PC-9 (cell line): ENCODE measurements around the gene MTR. TPM values are rescaled to one million over a fixed set of nuclear protein-coding genes. Genes with fewer than 3 reads are reported as not detected.
A peak's percentile ranks its signal among the peaks of the same experiment; 100 is the strongest.

Experiments
- BruUV-seq: library from RNA; stranded (reverse); fragments of 400-500 nt; replicated peaks from 2 replicates; lab custom pipeline; 2021; lab: Mats Ljungman, UMichigan
- CTCF ChIA-PET: fragments of 300-600 bp; sonication (Branson Sonifier 250); formaldehyde crosslinking; loops from one replicate; lab custom pipeline; 2022; ENCODE audit warnings: antibody characterized with exemption; lab: Charles Lee
- POLR2A ChIA-PET: fragments of 300-600 bp; sonication (Branson Sonifier 250); formaldehyde crosslinking; loops from one replicate; lab custom pipeline; 2022; ENCODE audit warnings: antibody characterized with exemption; ENCODE audit not compliant: unreplicated experiment; lab: Charles Lee
- DNase-seq, 2 experiments: peaks; one replicate each; pipeline versions ENCODE4 v3.0.0 to v3.0.0-alpha.2; 2015 to 2022; ENCODE audit warnings: mixed read lengths in 1 of 2
- H2AFZ ChIP-seq: fragments of 200-600 bp; sonication (generic); 2 replicates; pipeline ENCODE4 v1.8.1; 2017; ENCODE audit warnings: antibody characterized with exemption
- H3F3A ChIP-seq: fragments of 200-600 bp; sonication (generic); 2 replicates; pipeline ENCODE4 v1.8.1; 2017; ENCODE audit warnings: antibody characterized with exemption, mild to moderate bottlenecking, low read depth; ENCODE audit not compliant: insufficient read depth
- H3K27ac ChIP-seq: fragments of 200-600 bp; sonication (generic); 2 replicates; pipeline ENCODE4 v1.6.1; 2016; ENCODE audit warnings: mixed run types
- H3K27me3 ChIP-seq: fragments of 200-600 bp; sonication (generic); 2 replicates; pipeline ENCODE4 v1.6.1; 2016; ENCODE audit warnings: low read depth, mixed run types; ENCODE audit not compliant: insufficient read depth
- H3K36me3 ChIP-seq: fragments of 200-600 bp; sonication (generic); 2 replicates; pipeline ENCODE4 v1.6.1; 2016; ENCODE audit warnings: low read depth, mixed run types
- H3K4me1 ChIP-seq: fragments of 200-600 bp; sonication (generic); replicated peaks from 2 replicates; pipeline ENCODE4 v1.6.1; 2016; ENCODE audit warnings: mixed run types; ENCODE audit not compliant: insufficient read depth
- H3K4me2 ChIP-seq: fragments of 200-600 bp; sonication (generic); 2 replicates; pipeline ENCODE4 v1.6.1; 2017; ENCODE audit warnings: mixed run types
- H3K4me3 ChIP-seq: fragments of 200-600 bp; sonication (generic); 2 replicates; pipeline ENCODE4 v1.6.1; 2016; ENCODE audit warnings: mixed run types
- H3K79me2 ChIP-seq: fragments of 200-600 bp; sonication (generic); 2 replicates; pipeline ENCODE4 v1.6.1; 2017; ENCODE audit warnings: low read depth, mixed run types
- H3K9me2 ChIP-seq: fragments of 200-600 bp; sonication (generic); 2 replicates; pipeline ENCODE4 v1.8.1; 2017; ENCODE audit warnings: mild to moderate bottlenecking; ENCODE audit not compliant: insufficient read depth
- H3K9me3 ChIP-seq: fragments of 200-600 bp; sonication (generic); 2 replicates; pipeline ENCODE4 v1.8.1; 2016; ENCODE audit warnings: low read depth; ENCODE audit not compliant: insufficient read depth
- H4K20me1 ChIP-seq: fragments of 200-600 bp; sonication (generic); 2 replicates; pipeline ENCODE4 v1.8.1; 2017; ENCODE audit not compliant: insufficient read depth
- EZH2 ChIP-seq: fragments of 200-600 bp; sonication (generic); IDR thresholded peaks from 2 replicates; pipeline ENCODE4 v1.8.0; 2017; ENCODE audit warnings: antibody characterized with exemption, low read depth
- intact Hi-C: fragments of 100-400 bp; cut with micrococcal nuclease; formaldehyde crosslinking; loops from one replicate; pipeline ENCODE4 v1.10.0; 2022; ENCODE audit not compliant: unreplicated experiment
- total RNA-seq: library from RNA; stranded (reverse); gene quantifications from 2 replicates; pipeline ENCODE4 v1.2.3, GENCODE V29; 2021
- TF ChIP-seq, protein P1 (sequence below): fragments of 200-600 bp; sonication (generic); conservative IDR thresholded peaks from 2 replicates; pipeline ENCODE4 v1.6.1; 2017; ENCODE audit warnings: mixed run types, antibody characterized with exemption, mild to moderate bottlenecking, moderate library complexity

MTR gene
- total RNA-seq, 1 experiment from 2014 or later, result 20.9 TPM

DNA sequence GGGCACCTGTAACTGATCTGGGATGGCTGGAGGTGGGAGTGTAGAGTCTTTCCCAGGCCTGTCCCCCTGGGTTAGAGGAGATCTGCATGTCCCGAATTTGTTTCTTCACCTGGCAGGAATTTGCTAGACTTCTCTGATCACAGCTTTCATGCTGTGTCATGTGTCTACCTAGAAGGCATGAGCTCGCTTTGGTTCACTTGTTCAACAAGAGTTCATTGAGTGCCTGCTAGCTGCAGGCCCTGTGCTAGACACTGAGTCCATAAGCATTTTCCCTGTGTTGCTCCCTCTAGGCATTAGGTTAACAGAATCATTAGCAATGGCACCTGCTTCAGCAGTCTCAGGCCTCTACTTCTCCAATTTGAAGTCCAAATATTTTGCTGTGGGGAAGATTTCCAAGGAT lies 101.6 kb downstream of the MTR start:
- Histone ChIP-seq H4K20me1 (no peaks in the 10 kb centered on the region), H3F3A (0 out of 2 replicates have a peak, but pooled peaks cover 4% of the 10 kb centered on the region), H3K9me2 (no peaks in the 10 kb centered on the region), H3K4me1 (no peaks in the 10 kb centered on the region), H3K27me3 (no peaks in the 10 kb centered on the region), H3K27ac (no peak overlapping the region), H3K4me3 (no peak overlapping the region), H3K36me3 (no peaks in the 10 kb centered on the region), H3K9me3 (no peaks in the 10 kb centered on the region), H3K79me2 (no peaks in the 10 kb centered on the region), H2AFZ (no peak overlapping the region), H3K4me2 (no peak overlapping the region)
- intact Hi-C loops, result no loop called here
- CTCF ChIA-PET, result no interaction called here
- TF ChIP-seq, protein P1, sequence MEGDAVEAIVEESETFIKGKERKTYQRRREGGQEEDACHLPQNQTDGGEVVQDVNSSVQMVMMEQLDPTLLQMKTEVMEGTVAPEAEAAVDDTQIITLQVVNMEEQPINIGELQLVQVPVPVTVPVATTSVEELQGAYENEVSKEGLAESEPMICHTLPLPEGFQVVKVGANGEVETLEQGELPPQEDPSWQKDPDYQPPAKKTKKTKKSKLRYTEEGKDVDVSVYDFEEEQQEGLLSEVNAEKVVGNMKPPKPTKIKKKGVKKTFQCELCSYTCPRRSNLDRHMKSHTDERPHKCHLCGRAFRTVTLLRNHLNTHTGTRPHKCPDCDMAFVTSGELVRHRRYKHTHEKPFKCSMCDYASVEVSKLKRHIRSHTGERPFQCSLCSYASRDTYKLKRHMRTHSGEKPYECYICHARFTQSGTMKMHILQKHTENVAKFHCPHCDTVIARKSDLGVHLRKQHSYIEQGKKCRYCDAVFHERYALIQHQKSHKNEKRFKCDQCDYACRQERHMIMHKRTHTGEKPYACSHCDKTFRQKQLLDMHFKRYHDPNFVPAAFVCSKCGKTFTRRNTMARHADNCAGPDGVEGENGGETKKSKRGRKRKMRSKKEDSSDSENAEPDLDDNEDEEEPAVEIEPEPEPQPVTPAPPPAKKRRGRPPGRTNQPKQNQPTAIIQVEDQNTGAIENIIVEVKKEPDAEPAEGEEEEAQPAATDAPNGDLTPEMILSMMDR, result no peak
- TF ChIP-seq EZH2, result no peak
- POLR2A ChIA-PET, result no interaction called here
- no peak for DNase-seq
- BruUV-seq, result no TSS peak

GRCh38 chr1:236904892-236905741 lies 110.0 kb downstream of the MTR start:
- peaks cover 13% of the 10 kb centered on the region for H3K27me3 ChIP-seq
- peak; percentile 2 to 82 for DNase-seq
- CTCF ChIA-PET, result no interaction called here
- no peaks in the 10 kb centered on the region for H3K4me1 ChIP-seq
- H2AFZ ChIP-seq, result no peak overlapping the region
- no peak for TF ChIP-seq EZH2
- TF ChIP-seq, protein P1, result no peak
- BruUV-seq, result no TSS peak
- H3F3A ChIP-seq, result peaks cover 19% of the 10 kb centered on the region
- H4K20me1 ChIP-seq, result no peaks in the 10 kb centered on the region; the same call in 1 of the 2 replicates
- peaks cover 2% of the 10 kb centered on the region; the same call in 1 of the 2 replicates for H3K9me3 ChIP-seq
- no peaks in the 10 kb centered on the region for H3K79me2 ChIP-seq
- POLR2A ChIA-PET, result interaction anchor here (0.7 kb wide), 1 partner anchor 1512 kb away, joined by 26 read pairs; no protein-coding TSS in a partner anchor
- no peak overlapping the region for H3K27ac ChIP-seq
- H3K9me2 ChIP-seq, result no peaks in the 10 kb centered on the region
- H3K4me2 ChIP-seq, result no peak overlapping the region
- intact Hi-C loops, result no loop called here
- H3K4me3 ChIP-seq, result no peak overlapping the region
- H3K36me3 ChIP-seq, result no peaks in the 10 kb centered on the region

DNA sequence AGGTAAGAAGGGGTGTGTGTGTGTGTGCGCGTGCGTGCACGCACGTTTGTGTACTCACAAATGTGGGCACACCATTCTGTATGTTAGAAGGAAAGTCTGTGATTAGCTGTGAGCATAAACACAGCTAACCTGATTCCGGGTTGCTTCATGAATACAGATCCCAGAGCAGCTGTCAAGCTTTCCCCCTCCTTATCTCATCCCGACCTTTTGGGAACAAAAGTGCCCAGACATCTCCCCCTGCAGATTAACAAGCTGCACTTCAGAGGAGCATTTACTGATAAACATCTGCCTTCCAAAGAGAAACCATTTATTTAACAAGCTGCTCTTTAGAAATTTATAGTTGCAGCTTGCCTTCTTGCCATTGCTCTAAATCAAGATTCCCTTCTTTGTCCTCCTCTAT lies 112.1 kb downstream of the MTR start:
- H3K9me3 ChIP-seq, result peaks cover 3% of the 10 kb centered on the region; the same call in 1 of the 2 replicates
- H3F3A ChIP-seq, result peaks cover 19% of the 10 kb centered on the region
- ChIA-PET CTCF (no interaction called here), POLR2A (no interaction called here)
- no peak overlapping the region for H3K27ac ChIP-seq
- intact Hi-C loops, result no loop called here
- DNase-seq, result no peak
- no peak overlapping the region for H2AFZ ChIP-seq
- no TSS peak for BruUV-seq
- H3K4me3 ChIP-seq, result no peak overlapping the region
- no peaks in the 10 kb centered on the region for H3K4me1 ChIP-seq
- peaks cover 19% of the 10 kb centered on the region for H3K27me3 ChIP-seq
- H3K36me3 ChIP-seq, result no peaks in the 10 kb centered on the region
- no peaks in the 10 kb centered on the region for H3K9me2 ChIP-seq
- no peaks in the 10 kb centered on the region; the same call in 1 of the 2 replicates for H4K20me1 ChIP-seq
- TF ChIP-seq, protein P1, result no peak
- TF ChIP-seq EZH2, result no peak
- H3K4me2 ChIP-seq, result no peak overlapping the region
- no peaks in the 10 kb centered on the region for H3K79me2 ChIP-seq
